Gastrocnemius medialis (tissue), 4 donors: ENCODE results near the gene SLC39A11. TPM values are rescaled to one million over a fixed set of nuclear protein-coding genes. Genes with fewer than 3 reads are reported as not detected.

ENCODE experiments used
- ATAC-seq, 2 donors: fragments of 150-250 bp; one replicate each; pipeline ENCODE4 v1.9.1; 2016
- DNase-seq, 2 donors: peaks; one replicate each; pipeline ENCODE4 v3.0.0-alpha.2; 2019
- H3K27ac ChIP-seq, 4 donors: fragments of 200-600 bp; sonication (generic); 1 replicate in 1 of 4; 2 replicates in 3 of 4; pipeline ENCODE4 v1.5.1; 2016 to 2018; ENCODE audit warnings: mild to moderate bottlenecking in 2 of 4, moderate library complexity in 1 of 4
- H3K27me3 ChIP-seq, 3 donors: fragments of 200-600 bp; sonication (generic) in 2 of 3; 1 replicate in 1 of 3; 2 replicates in 2 of 3; pipeline versions ENCODE4 v1.5.1 to v1.6.0; 2016 to 2019; ENCODE audit warnings: mild to moderate bottlenecking in 1 of 3, moderate library complexity in 1 of 3
- H3K36me3 ChIP-seq, 2 donors: fragments of 200-600 bp; sonication (generic) in 1 of 2; one replicate each; pipeline ENCODE4 v1.5.1; 2017 to 2018
- H3K4me1 ChIP-seq, 2 donors: fragments of 200-600 bp; sonication (generic) in 1 of 2; one replicate each; pipeline ENCODE4 v1.5.1; 2016 to 2017; ENCODE audit warnings: mild to moderate bottlenecking in 2 of 2
- H3K4me3 ChIP-seq, 4 donors: fragments of 200-600 bp; sonication (generic) in 3 of 4; 1 replicate in 1 of 4; 2 replicates in 3 of 4; pipeline ENCODE4 v1.5.1; 2016 to 2019; ENCODE audit warnings: mild to moderate bottlenecking in 2 of 4
- H3K9me3 ChIP-seq, 3 donors: fragments of 200-600 bp; sonication (generic) in 2 of 3; 1 replicate in 1 of 3; 2 replicates in 2 of 3; pipeline ENCODE4 v1.5.1; 2016 to 2019
- POLR2A ChIP-seq, 2 donors: fragments of 450-650 bp; IDR thresholded peaks; one replicate each; pipeline ENCODE4 v1.6.1; 2017; ENCODE audit warnings: antibody characterized with exemption in 2 of 2, mild to moderate bottlenecking in 2 of 2, moderate library complexity in 2 of 2
- in situ Hi-C, 4 donors: fragments of 200-750 bp; cut with MboI; loops; one replicate each; pipeline versions ENCODE4 v1.15.0 to v1.8.0; 2017; ENCODE audit warnings: low sequenced_read_pairs in 4 of 4
- intact Hi-C: fragments of 100-400 bp; cut with DNase I; formaldehyde crosslinking; loops from one replicate; pipeline ENCODE4 v1.15.1; 2023; ENCODE audit warnings: low total_unique reads
- total RNA-seq, 4 donors: library from RNA; depleted of rRNA; stranded (reverse); fragments of >200 nt; gene quantifications; one replicate each; pipeline versions ENCODE4 v1.1.0 to v1.2.3, GENCODE V29; 2016
- TF ChIP-seq, protein P1 (sequence below), 5 experiments: fragments of 450-650 bp in 3 of 5; fragments of 200-600 bp in 2 of 5; sonication (generic) in 2 of 5; IDR thresholded peaks in 4 of 5; conservative IDR thresholded peaks in 1 of 5; 1 replicate in 4 of 5; 2 replicates in 1 of 5; pipeline ENCODE4 v1.5.1; 2016 to 2019; ENCODE audit warnings: antibody characterized with exemption in 5 of 5, mild to moderate bottlenecking in 3 of 5, moderate library complexity in 3 of 5

SLC39A11 gene
- total RNA-seq, 4 donors from 2014 or later = 7.6 to 28.4 (median 10.7) TPM

DNA sequence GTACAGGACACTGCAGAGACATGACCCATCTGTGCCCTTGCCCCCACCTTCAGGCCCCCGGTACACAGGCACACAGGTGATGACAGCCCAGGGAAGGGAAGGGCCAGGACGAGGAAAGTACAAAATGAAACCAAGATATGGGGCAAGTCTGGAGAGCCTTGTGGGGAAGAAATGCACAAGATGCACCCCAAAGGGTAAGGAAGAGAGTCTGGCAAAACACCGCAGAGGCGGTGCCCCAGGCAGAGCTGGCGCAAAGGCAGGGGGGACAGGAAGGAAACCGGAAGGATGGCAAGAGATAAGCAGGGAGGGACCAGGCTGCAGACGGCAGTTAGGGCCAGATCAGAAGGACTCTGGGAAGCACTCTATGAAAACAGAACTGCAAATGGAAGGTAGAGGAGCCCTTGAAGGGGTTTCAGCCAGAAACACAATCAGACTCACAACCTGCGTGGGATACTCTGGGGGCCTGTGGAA lies 81.4 kb downstream of the SLC39A11 start:
- H3K27me3 ChIP-seq = no peaks in the 10 kb centered on the region
- intact Hi-C loops = no loop called here
- H3K27ac ChIP-seq = no peak overlapping the region
- H3K9me3 ChIP-seq = no peaks in the 10 kb centered on the region
- DNase-seq (no peak), ATAC-seq (no peak)
- no peak for TF ChIP-seq POLR2A (IDR thresholded peaks at IDR 0.05)
- TF ChIP-seq, protein P1, sequence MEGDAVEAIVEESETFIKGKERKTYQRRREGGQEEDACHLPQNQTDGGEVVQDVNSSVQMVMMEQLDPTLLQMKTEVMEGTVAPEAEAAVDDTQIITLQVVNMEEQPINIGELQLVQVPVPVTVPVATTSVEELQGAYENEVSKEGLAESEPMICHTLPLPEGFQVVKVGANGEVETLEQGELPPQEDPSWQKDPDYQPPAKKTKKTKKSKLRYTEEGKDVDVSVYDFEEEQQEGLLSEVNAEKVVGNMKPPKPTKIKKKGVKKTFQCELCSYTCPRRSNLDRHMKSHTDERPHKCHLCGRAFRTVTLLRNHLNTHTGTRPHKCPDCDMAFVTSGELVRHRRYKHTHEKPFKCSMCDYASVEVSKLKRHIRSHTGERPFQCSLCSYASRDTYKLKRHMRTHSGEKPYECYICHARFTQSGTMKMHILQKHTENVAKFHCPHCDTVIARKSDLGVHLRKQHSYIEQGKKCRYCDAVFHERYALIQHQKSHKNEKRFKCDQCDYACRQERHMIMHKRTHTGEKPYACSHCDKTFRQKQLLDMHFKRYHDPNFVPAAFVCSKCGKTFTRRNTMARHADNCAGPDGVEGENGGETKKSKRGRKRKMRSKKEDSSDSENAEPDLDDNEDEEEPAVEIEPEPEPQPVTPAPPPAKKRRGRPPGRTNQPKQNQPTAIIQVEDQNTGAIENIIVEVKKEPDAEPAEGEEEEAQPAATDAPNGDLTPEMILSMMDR (IDR thresholded peaks at IDR 0.05 in 4 of 5, conservative IDR thresholded peaks at IDR 0.05 in 1 of 5) = no peak
- peaks cover 0 to 3% of the 10 kb centered on the region in 2 donors for H3K4me1 ChIP-seq
- in situ Hi-C loops = no loop called here
- H3K36me3 ChIP-seq = no peaks in the 10 kb centered on the region
- no peak overlapping the region for H3K4me3 ChIP-seq

GRCh38 chr17:73010414-73010813 lies 82.1 kb downstream of the SLC39A11 start:
- no peak for DNase-seq
- Histone ChIP-seq H3K27ac (no peak overlapping the region), H3K9me3 (no peaks in the 10 kb centered on the region), H3K36me3 (no peaks in the 10 kb centered on the region), H3K27me3 (no peaks in the 10 kb centered on the region), H3K4me3 (no peak overlapping the region), H3K4me1 (peaks cover 0 to 3% of the 10 kb centered on the region in 2 donors)
- no peak for ATAC-seq
- in situ Hi-C loops = no loop called here
- intact Hi-C loops = no loop called here
- TF ChIP-seq, protein P1 (IDR thresholded peaks at IDR 0.05 in 4 of 5, conservative IDR thresholded peaks at IDR 0.05 in 1 of 5) = no peak
- no peak for TF ChIP-seq POLR2A (IDR thresholded peaks at IDR 0.05)

DNA sequence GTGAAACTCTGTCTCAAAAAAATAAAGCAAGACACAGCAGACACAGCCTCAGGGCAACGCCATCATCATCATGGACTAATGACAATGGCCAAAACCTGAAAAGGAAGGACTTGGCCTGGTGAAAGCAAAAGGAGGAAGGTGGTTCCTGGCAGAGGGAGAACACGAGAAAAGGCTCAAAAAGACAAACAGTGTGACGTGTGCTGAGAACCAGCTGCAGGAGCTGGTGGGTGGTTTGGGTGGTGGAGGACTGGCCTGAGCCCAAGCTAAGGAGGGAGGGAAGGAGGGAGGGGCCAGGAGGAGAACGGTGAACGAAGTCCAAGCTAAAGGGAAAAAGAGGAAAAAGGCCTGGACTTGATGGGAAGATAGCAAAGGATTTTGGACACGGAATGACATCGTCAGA lies 85.1 kb downstream of the SLC39A11 start:
- no peak for ATAC-seq

DNA sequence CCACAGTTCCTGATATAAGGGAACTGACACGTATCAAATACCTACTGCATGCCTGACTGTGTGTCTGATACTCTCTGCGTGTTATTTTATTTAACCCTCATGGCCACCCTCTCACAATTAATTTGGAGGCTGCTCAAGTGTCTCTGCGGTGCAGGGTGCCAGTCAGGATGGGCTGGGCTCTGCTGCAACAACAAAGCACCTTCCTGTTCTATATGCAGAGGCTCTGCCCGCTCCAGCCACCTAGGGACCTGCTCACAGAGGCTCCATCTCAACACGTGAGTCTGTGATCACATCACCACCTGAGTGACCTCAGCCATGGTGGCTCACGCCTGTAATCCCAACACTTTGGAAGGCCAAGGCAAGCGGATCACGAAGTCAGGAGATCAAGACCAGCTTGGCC lies 87.1 kb downstream of the SLC39A11 start:
- in situ Hi-C loops = no loop called here

More for the DNA sequence above, 85.1 kb downstream of the SLC39A11 start:
- Histone ChIP-seq H3K27me3 (no peaks in the 10 kb centered on the region), H3K9me3 (no peaks in the 10 kb centered on the region), H3K27ac (no peak overlapping the region), H3K4me3 (no peak overlapping the region), H3K4me1 (no peaks in the 10 kb centered on the region), H3K36me3 (no peaks in the 10 kb centered on the region)
- in situ Hi-C loops = no loop called here
- no peak for DNase-seq
- no peak for TF ChIP-seq POLR2A (IDR thresholded peaks at IDR 0.05)
- TF ChIP-seq, protein P1 (IDR thresholded peaks at IDR 0.05 in 4 of 5, conservative IDR thresholded peaks at IDR 0.05 in 1 of 5) = no peak
- intact Hi-C loops = no loop called here

More for the DNA sequence above, 87.1 kb downstream of the SLC39A11 start:
- no peak overlapping the region for H3K4me3 ChIP-seq
- TF ChIP-seq, protein P1 (IDR thresholded peaks at IDR 0.05 in 4 of 5, conservative IDR thresholded peaks at IDR 0.05 in 1 of 5) = no peak
- no peak for TF ChIP-seq POLR2A (IDR thresholded peaks at IDR 0.05)
- no peak overlapping the region for H3K27ac ChIP-seq
- no peak for DNase-seq
- H3K4me1 ChIP-seq = no peaks in the 10 kb centered on the region
- intact Hi-C loops = no loop called here
- H3K9me3 ChIP-seq = no peaks in the 10 kb centered on the region
- no peaks in the 10 kb centered on the region for H3K36me3 ChIP-seq
- no peak for ATAC-seq
- no peaks in the 10 kb centered on the region for H3K27me3 ChIP-seq
